GM12878 (cell line): ENCODE results near the gene UTS2R. TPM values are rescaled to one million over a fixed set of nuclear protein-coding genes. Genes with fewer than 3 reads are reported as not detected.
"Not testable (repeated sequence)": the region's sequence is repeated elsewhere in the genome, so short reads cannot be mapped to it uniquely, and the experiment has no call there.

Experiments
- ATAC-seq: fragments of 200-7000 bp; cut with Tn5 transposase; 3 replicates; pipeline ENCODE4 v1.9.1; 2020; ENCODE audit warnings: mild to moderate bottlenecking, moderate library complexity
- BruUV-seq: library from RNA; stranded (reverse); fragments of 400-500 nt; replicated peaks from 2 replicates; lab custom pipeline; 2021; lab: Mats Ljungman, UMichigan
- CTCF ChIA-PET: fragments of 300-600 bp; sonication (Branson Sonifier 250); formaldehyde crosslinking; extraction: SDS; loops from one replicate; lab custom pipeline; 2021; ENCODE audit warnings: inconsistent platforms; lab: Yijun Ruan, JAX
- POLR2A ChIA-PET: fragments of 350-600 bp; formaldehyde crosslinking; extraction: SDS; loops from one replicate; lab custom pipeline; 2021; ENCODE audit warnings: inconsistent platforms; lab: Charles Lee
- RAD21 ChIA-PET: fragments of 300-600 bp; sonication (Branson Sonifier 250); formaldehyde crosslinking; loops from one replicate; lab custom pipeline; 2023; ENCODE audit warnings: antibody characterized with exemption; ENCODE audit not compliant: unreplicated experiment; lab: Charles Lee
- SMC1A ChIA-PET: fragments of 300-600 bp; sonication (Branson Sonifier 250); formaldehyde crosslinking; loops from one replicate; lab custom pipeline; 2023; ENCODE audit not compliant: unreplicated experiment, uncharacterized antibody; lab: Charles Lee
- DNase-seq: peaks from one replicate; pipeline ENCODE4 v3.0.0-alpha.2; 2011; ENCODE audit warnings: low read depth, low spot score
- FAIRE-seq: peaks from 3 replicates; lab custom pipeline; 2011; peaks lifted over from hg19 to GRCh38; lab: Jason Lieb, UNC
- H2AFZ ChIP-seq: 2 replicates; pipeline ENCODE4 v1.6.0; 2011; ENCODE audit warnings: low read depth, low read length, control low read depth; ENCODE audit not compliant: control insufficient read depth
- H3K27ac ChIP-seq: 2 replicates; pipeline ENCODE4 v1.5.1; 2011; ENCODE audit warnings: control low read depth; ENCODE audit not compliant: control insufficient read depth, insufficient read depth
- H3K27me3 ChIP-seq, 2 experiments: replicated peaks in 1 of 2; 2 replicates each; pipeline versions ENCODE4 v1.6.0 to v1.6.1; 2011; ENCODE audit warnings: low read length in 1 of 2; ENCODE audit not compliant: control insufficient read depth in 2 of 2, insufficient read depth in 2 of 2
- H3K36me3 ChIP-seq, 2 experiments: 2 replicates each; pipeline ENCODE4 v1.5.1; 2011; ENCODE audit warnings: low read length in 1 of 2; ENCODE audit not compliant: control insufficient read depth in 2 of 2, insufficient read depth in 2 of 2
- H3K4me1 ChIP-seq: 2 replicates; pipeline ENCODE4 v1.6.1; 2011; ENCODE audit warnings: mild to moderate bottlenecking, low read length, moderate library complexity, mixed read lengths; ENCODE audit not compliant: control insufficient read depth, insufficient read depth
- H3K4me2 ChIP-seq: 2 replicates; pipeline ENCODE4 v1.6.0; 2011; ENCODE audit warnings: control low read depth; ENCODE audit not compliant: control insufficient read depth, insufficient read depth
- H3K4me3 ChIP-seq: fragments of 200-600 bp; sonication (generic); 2 replicates; pipeline ENCODE4 v1.5.1; 2016
- H3K79me2 ChIP-seq: 2 replicates; pipeline ENCODE4 v1.6.0; 2011; ENCODE audit warnings: low read length; ENCODE audit not compliant: control insufficient read depth, insufficient read depth
- H3K9ac ChIP-seq: 2 replicates; pipeline ENCODE4 v1.8.0; 2011; ENCODE audit warnings: low read length, control low read depth, mixed read lengths; ENCODE audit not compliant: control insufficient read depth, insufficient read depth
- H3K9me3 ChIP-seq: replicated peaks from 3 replicates; pipeline ENCODE4 v1.5.1; 2011; ENCODE audit warnings: mild to moderate bottlenecking, low read length; ENCODE audit not compliant: control insufficient read depth, insufficient read depth
- H4K20me1 ChIP-seq: 2 replicates; pipeline ENCODE4 v1.6.0; 2011; ENCODE audit not compliant: control insufficient read depth, insufficient read depth
- BACH1 ChIP-seq: fragments of 450-650 bp; IDR thresholded peaks from 2 replicates; pipeline ENCODE4 v1.6.1; 2017; ENCODE audit warnings: mild to moderate bottlenecking, borderline replicate concordance
- CTCF ChIP-seq, 3 experiments: IDR thresholded peaks in 2 of 3; conservative IDR thresholded peaks in 1 of 3; 2 replicates each; pipeline ENCODE4 v1.5.1; 2011; ENCODE audit warnings: low read depth in 3 of 3, low read length in 3 of 3, mild to moderate bottlenecking in 3 of 3, control low read depth in 2 of 3, moderate library complexity in 2 of 3, inconsistent platforms in 1 of 3, mixed read lengths in 1 of 3; ENCODE audit not compliant: control insufficient read depth in 2 of 3, insufficient read depth in 1 of 3; ENCODE audit errors: extremely low read depth in 1 of 3
- POU2F2 ChIP-seq: IDR thresholded peaks from 3 replicates; pipeline ENCODE4 v1.6.1; 2011; ENCODE audit warnings: low read depth, mild to moderate bottlenecking, low read length, borderline replicate concordance
- SMC3 ChIP-seq: IDR thresholded peaks from 2 replicates; pipeline ENCODE4 v1.6.1; 2011; ENCODE audit warnings: low read length, improper control_type of control experiment, borderline replicate concordance
- ZZZ3 ChIP-seq: IDR thresholded peaks from 2 replicates; pipeline ENCODE4 v1.6.1; 2011; ENCODE audit warnings: low read depth; ENCODE audit not compliant: control insufficient read depth, insufficient read length
- WGBS: methylation state at CpG from one replicate; pipeline ENCODE4 v1.1.6; 2016; ENCODE audit warnings: low lambda C conversion rate; ENCODE audit not compliant: insufficient replicate concordance, insufficient coverage; ENCODE audit errors: missing lambda C conversion rate; 5-methylcytosine and 5-hydroxymethylcytosine counted together
- in situ Hi-C: fragments of 300-500 bp; cut with MboI; formaldehyde crosslinking; loops from 9 replicates; pipeline ENCODE4 v1.14.3; 2018; ENCODE audit warnings: mixed read lengths
- intact Hi-C: fragments of 100-400 bp; cut with micrococcal nuclease; formaldehyde crosslinking; loops from one replicate; pipeline ENCODE4 v1.14.2; 2022; ENCODE audit not compliant: unreplicated experiment
- polyA plus RNA-seq, 11 experiments: library from polyadenylated mRNA; depleted of rRNA in 4 of 11; unstranded in 6 of 11; stranded (reverse) in 5 of 11; fragments of >200 nt; fragmentation: Nextera tagmentation in 4 of 11; fragmentation: Illumina TruSeq in 1 of 11; extraction: Ambion mirVana in 4 of 11; extraction: Trizol in 1 of 11; gene quantifications; 1 replicate in 1 of 11; 2 replicates in 10 of 11; pipeline versions ENCODE4 v1.2.1 to v1.2.3, GENCODE V29; 2011 to 2016; ENCODE audit warnings: inconsistent platforms in 2 of 11, missing spikeins in 2 of 11, low read depth in 1 of 11
- total RNA-seq, 4 experiments: library from RNA; depleted of rRNA in 3 of 4; stranded (reverse); fragments of >200 nt in 3 of 4; fragmentation: Illumina TruSeq in 1 of 4; extraction: Trizol in 1 of 4; gene quantifications; 2 replicates each; pipeline versions ENCODE4 v1.2.1 to v1.2.3, GENCODE V29; 2013 to 2021

Gene UTS2R
- total and polyA plus RNA-seq, 10 of the 15 experiments (the other 5 are each of a cell fraction or from before 2014, with no cell fraction given) = 0.04 to 0.36 (median 0.11) TPM; not detected in 6

GRCh38 chr17:82358465-82359350 lies 12.9 kb upstream of the UTS2R start, which contains the start of gene TEX19:
Gene TEX19 (plus strand): TSS chr17:82359247. CDS start chr17:82362151, 2,904 bp downstream.
- H3K9ac ChIP-seq = no peak within 1 kb of the TSS
- CTCF ChIA-PET = interaction anchor here (0.6 to 1.8 kb wide), 9 partner anchors 8 to 191 kb away, joined by 3 to 8 read pairs (median 4); partner anchors contain the start of gene UTS2R
- intact Hi-C loops = no loop called here
- no peak within 1 kb of the TSS; the same call in 1 of the 2 replicates for H2AFZ ChIP-seq
- H3K36me3 ChIP-seq = no peaks in the 10 kb centered on the region
- no peaks in the 10 kb centered on the region for H3K27me3 ChIP-seq
- FAIRE-seq = no peak
- H3K27ac ChIP-seq = no peak within 1 kb of the TSS
- H3K4me1 ChIP-seq = peaks cover 4% of the 10 kb centered on the region; the same call in 1 of the 2 replicates
- no peaks in the 10 kb centered on the region for H3K79me2 ChIP-seq
- WGBS = 64% methylated on average over 21 of the region's 21 CpGs
- TF ChIP-seq POU2F2 (peak; percentile 93; the same call in 2 of the 3 replicates), ZZZ3 (no peak), BACH1 (peak; percentile 92), CTCF (IDR thresholded peaks at IDR 0.05 in 2 of 3, conservative IDR thresholded peaks at IDR 0.05 in 1 of 3; ENCODE audit: control insufficient read depth in 2 of 3, extremely low read depth in 1 of 3, insufficient read depth in 1 of 3, low read depth in 3 of 3, low read length in 3 of 3) (peak in 1 of 3 experiments; percentile 10; a peak in 1 of 6 replicates), SMC3 (no peak)
- TF ChIP-seq, all 136 proteins: peak for 3
- SMC1A ChIA-PET = interaction anchor here (0.8 to 1.2 kb wide), 3 partner anchors 8 to 61 kb away, joined by 3 read pairs; no protein-coding TSS in a partner anchor
- POLR2A ChIA-PET = no interaction called here
- DNase-seq (no peak), ATAC-seq (peak; percentile 67)
- Histone ChIP-seq H3K4me3 (no peak within 1 kb of the TSS), H3K4me2 (no peak within 1 kb of the TSS), H4K20me1 (no peaks in the 10 kb centered on the region), H3K9me3 (no peaks in the 10 kb centered on the region)
- RAD21 ChIA-PET = interaction anchor here (1.2 kb wide), 1 partner anchor 43 kb away, joined by 6 read pairs; no protein-coding TSS in a partner anchor
- BruUV-seq = no TSS peak
- in situ Hi-C loops = no loop called here

GRCh38 chr17:82359451-82360074 lies 12.0 kb upstream of the UTS2R start:
- H3K4me1 ChIP-seq, H3K27ac ChIP-seq, H3K27me3 ChIP-seq, H3K9ac ChIP-seq, H3K9me3 ChIP-seq, RAD21 ChIA-PET, intact Hi-C loops, ATAC-seq, DNase-seq, H2AFZ ChIP-seq, POLR2A ChIA-PET, BruUV-seq, FAIRE-seq, in situ Hi-C loops, H3K36me3 ChIP-seq, H4K20me1 ChIP-seq, H3K79me2 ChIP-seq, SMC1A ChIA-PET, H3K4me2 ChIP-seq, H3K4me3 ChIP-seq: not testable (repeated sequence)
- WGBS = no CpG with 5 or more reads among the region's 1 CpG
- CTCF ChIA-PET = interaction anchor here (1.0 kb wide), 1 partner anchor 7 kb away, joined by 3 read pairs; no protein-coding TSS in a partner anchor
